Fibroblast of mammary gland (primary cell): ENCODE data around the gene NOS1.
"Not testable (repeated sequence)": the region's sequence is repeated elsewhere in the genome, so short reads cannot be mapped to it uniquely, and the experiment has no call there.

ENCODE experiments used
- DNase-seq: peaks from one replicate; pipeline ENCODE4 v3.0.0-alpha.2; 2010; ENCODE audit warnings: low read depth
- H3K4me3 ChIP-seq: 2 replicates; pipeline ENCODE4 v1.5.1; 2011; ENCODE audit warnings: low read depth, mild to moderate bottlenecking, low read length, moderate library complexity; ENCODE audit not compliant: control insufficient read depth
- CTCF ChIP-seq: conservative IDR thresholded peaks from 2 replicates; pipeline ENCODE4 v1.5.1; 2011; ENCODE audit warnings: low read depth, low read length, inconsistent platforms; ENCODE audit not compliant: control insufficient read depth, insufficient read depth

The NOS1 gene

GRCh38 chr12:117227000-117227653 is 134.3 kb downstream of the NOS1 start:
- no peak for DNase-seq
- H3K4me3 ChIP-seq = no peak overlapping the region
- no peak for TF ChIP-seq CTCF

GRCh38 chr12:117226505-117226904 is 134.9 kb downstream of the NOS1 start:
- DNase-seq = no peak
- no peak for TF ChIP-seq CTCF
- H3K4me3 ChIP-seq = no peak overlapping the region

DNA sequence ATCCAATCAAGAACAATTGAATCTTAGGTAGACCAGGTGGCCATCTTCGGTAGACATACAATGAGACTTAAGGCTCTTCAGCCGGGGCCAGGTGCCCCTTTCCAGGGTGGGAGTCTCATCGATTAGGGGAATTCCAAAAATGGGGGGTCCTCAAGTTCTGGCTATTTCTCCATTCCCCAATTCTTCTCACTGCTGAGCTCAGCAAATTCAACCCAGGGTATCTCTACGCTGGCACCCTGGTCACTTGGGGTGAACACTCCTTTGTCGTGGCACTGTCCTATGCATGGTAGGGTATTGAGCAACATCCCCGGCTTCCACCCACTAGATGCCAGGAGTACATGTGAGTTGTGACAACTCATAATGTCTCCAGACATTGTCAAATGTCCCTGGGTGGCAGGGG is 136.2 kb downstream of the NOS1 start:
- no peak for TF ChIP-seq CTCF
- DNase-seq = no peak
- no peak overlapping the region for H3K4me3 ChIP-seq

GRCh38 chr12:117220947-117221346 is 140.5 kb downstream of the NOS1 start:
- not testable (repeated sequence) for DNase-seq, H3K4me3 ChIP-seq

DNA sequence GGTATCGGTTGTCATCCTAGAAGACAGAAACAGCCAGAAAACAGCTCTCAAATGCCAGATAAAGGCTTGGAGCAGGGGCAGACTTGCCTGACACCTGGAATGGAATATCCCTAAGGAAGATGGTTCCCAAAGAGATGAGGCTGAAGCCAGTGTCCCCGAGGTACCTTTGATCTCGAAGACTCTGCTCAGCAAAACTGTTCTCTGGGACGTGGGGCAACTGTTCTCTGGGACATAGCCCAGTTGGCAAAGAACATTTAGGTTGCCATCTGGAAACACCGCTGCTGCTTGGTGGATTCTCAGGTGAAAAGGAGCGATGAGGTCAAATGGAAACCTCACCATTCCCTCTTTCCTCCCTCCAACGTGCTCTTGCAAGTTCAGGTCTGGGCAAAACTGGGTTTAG is 143.3 kb downstream of the NOS1 start:
- no peak for DNase-seq
- no peak for TF ChIP-seq CTCF
- H3K4me3 ChIP-seq = no peak overlapping the region

GRCh38 chr12:117216686-117217085 is 144.7 kb downstream of the NOS1 start:
- DNase-seq = no peak
- TF ChIP-seq CTCF = no peak
- H3K4me3 ChIP-seq = no peak overlapping the region

- TF ChIP-seq CTCF = no peak
- DNase-seq = no peak
- no peak overlapping the region for H3K4me3 ChIP-seq
Measured at GRCh38 chr12:117214797-117215196, 146.6 kb downstream of the NOS1 start.
